ENCODE data around the gene ZCCHC10. TPM values are rescaled to one million over a fixed set of nuclear protein-coding genes. Genes with fewer than 3 reads are reported as not detected.
"Not testable (repeated sequence)": the region's sequence is repeated elsewhere in the genome, so short reads cannot be mapped to it uniquely, and the experiment has no call there.

The ZCCHC10 gene
- total and polyA plus RNA-seq, 7 experiments from 2014 or later = 16.0 to 47.5 (median 21.9) TPM

DNA sequence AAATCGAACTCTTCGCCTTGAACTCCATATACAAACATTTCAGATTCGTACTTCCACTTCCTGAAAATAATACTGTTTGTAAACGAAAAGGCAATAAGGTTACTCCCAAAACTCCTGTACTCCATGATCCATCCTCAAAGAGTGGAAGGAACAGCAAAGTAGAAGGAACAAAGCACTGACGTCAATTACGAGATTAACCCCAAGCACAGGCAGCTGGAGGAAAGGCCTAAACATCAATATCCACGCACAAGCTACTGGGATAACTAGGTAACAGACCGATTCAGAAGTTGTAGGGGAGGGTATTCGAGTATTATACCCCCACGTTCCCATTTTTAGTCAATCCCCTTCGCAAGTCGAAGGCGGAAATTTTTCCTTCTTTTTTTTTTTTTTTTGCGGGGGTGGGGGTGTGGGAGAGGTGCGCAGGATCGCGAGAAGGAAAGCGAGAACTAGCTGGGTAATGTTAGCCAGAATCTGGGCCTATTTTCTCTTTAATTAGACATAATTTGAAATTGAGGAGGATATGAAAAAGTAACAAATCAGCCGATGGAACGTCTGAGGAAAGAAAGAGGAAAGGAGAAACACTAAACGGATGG lies 63.8 kb downstream of the ZCCHC10 start:
- DNase-seq (peak in 7 of 9 donors; percentile 10 to 43 (median 37)), ATAC-seq (no peak)
- Mint-ChIP-seq H3K4me3 (peak overlapping the region; percentile 90 to 100 (median 98)), H3K9me3 (no peaks in the 10 kb centered on the region), H3K27ac (peak overlapping the region; percentile 96 to 100 (median 98)), H3K27me3 (no peaks in the 10 kb centered on the region), H3K36me3 (peaks cover 0 to 13% (median 6%) of the 10 kb centered on the region in 5 donors), H3K4me1 (peaks cover 29 to 61% (median 47%) of the 10 kb centered on the region in 7 donors)
- H3K27ac ChIP-seq (ENCODE audit: low read depth, low read length) = peak overlapping the region; percentile 94
- H3K4me1 ChIP-seq (ENCODE audit: control insufficient read depth in 2 of 2, insufficient read depth in 2 of 2, low read length in 2 of 2) = peaks cover 10 to 30% of the 10 kb centered on the region in 2 donors
- H3K4me3 ChIP-seq (ENCODE audit: low read length) = peak overlapping the region; percentile 65
- peaks cover 0 to 6% (median 0%) of the 10 kb centered on the region in 3 experiments for H3K36me3 ChIP-seq (ENCODE audit: control insufficient read depth in 2 of 3, insufficient read depth in 3 of 3, low read length in 3 of 3)
- ChIA-PET POLR2A (interaction anchor here (0.6 to 4.1 kb wide), 16 partner anchors 8 to 1409 kb away, joined by 3 to 52 read pairs (median 4); partner anchors contain the start of genes GDF9, HSPA4, UQCRQ and ZCCHC10), CTCF (interaction anchor here (0.7 kb wide), 1 partner anchor 25 kb away, joined by 3 read pairs; no protein-coding TSS in a partner anchor)
- intact Hi-C loops (cut with micrococcal nuclease) = loop anchor here (1.0 to 10.0 kb wide), 11 partner anchors 64 to 1328 kb away; partner anchors contain the start of genes GDF9 (in 2 of the 2), RAD50 (in 2 of the 2), UQCRQ (in 2 of the 2) and ZCCHC10 (in 2 of the 2)
- no peaks in the 10 kb centered on the region for H3K27me3 ChIP-seq (ENCODE audit: control insufficient read depth in 2 of 2, insufficient read depth in 2 of 2, low read length in 2 of 2)
- H3K9me3 ChIP-seq (ENCODE audit: control insufficient read depth in 2 of 3, low read length in 3 of 3) = no peaks in the 10 kb centered on the region

DNA sequence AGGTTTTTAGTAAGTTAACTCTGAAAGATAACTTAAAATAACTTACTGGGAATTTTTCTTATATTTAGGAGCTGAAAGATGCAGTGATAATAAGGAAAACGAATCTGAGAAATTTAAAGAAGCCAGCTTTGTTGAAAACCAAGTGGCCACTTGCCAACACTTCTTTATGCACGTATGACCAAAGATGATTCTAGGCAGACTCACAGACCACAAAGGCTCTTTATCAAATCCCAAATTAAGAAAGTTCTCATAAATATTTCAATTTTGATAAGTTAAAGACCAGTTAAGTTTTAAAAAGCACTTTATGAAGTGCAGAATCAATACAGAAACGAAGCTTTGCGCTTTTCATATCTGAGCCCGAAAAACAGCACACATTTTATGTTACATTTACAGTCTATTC lies 64.5 kb downstream of the ZCCHC10 start:
- ATAC-seq = no peak
- CTCF ChIA-PET = interaction anchor here (0.7 to 0.9 kb wide), 2 partner anchors 14 to 25 kb away, joined by 3 to 5 read pairs; no protein-coding TSS in a partner anchor
- no peaks in the 10 kb centered on the region for H3K9me3 ChIP-seq (ENCODE audit: control insufficient read depth in 2 of 3, low read length in 3 of 3)
- DNase-seq = no peak
- H3K27ac ChIP-seq (ENCODE audit: low read depth, low read length) = peak overlapping the region; percentile 94
- H3K27me3 ChIP-seq (ENCODE audit: control insufficient read depth in 2 of 2, insufficient read depth in 2 of 2, low read length in 2 of 2) = no peaks in the 10 kb centered on the region
- H3K4me3 Mint-ChIP-seq = peak overlapping the region; percentile 90 to 100 (median 98)
- H3K27ac Mint-ChIP-seq = peak overlapping the region; percentile 96 to 100 (median 98)
- peaks cover 10 to 30% of the 10 kb centered on the region in 2 donors for H3K4me1 ChIP-seq (ENCODE audit: control insufficient read depth in 2 of 2, insufficient read depth in 2 of 2, low read length in 2 of 2)
- H3K4me1 Mint-ChIP-seq = peaks cover 29 to 62% (median 48%) of the 10 kb centered on the region in 7 donors
- intact Hi-C loops (cut with micrococcal nuclease) = loop anchor here (2.0 to 10.0 kb wide), 8 partner anchors 185 to 1327 kb away; partner anchors contain the start of genes RAD50 (in 2 of the 2), FNIP1 (in 1 of the 2), IRF1 (in 1 of the 2) and KIF3A (in 1 of the 2)
- peaks cover 0 to 6% (median 0%) of the 10 kb centered on the region in 3 experiments for H3K36me3 ChIP-seq (ENCODE audit: control insufficient read depth in 2 of 3, insufficient read depth in 3 of 3, low read length in 3 of 3)
- H3K27me3 Mint-ChIP-seq = no peaks in the 10 kb centered on the region
- POLR2A ChIA-PET = interaction anchor here (0.6 to 4.1 kb wide), 9 partner anchors 11 to 506 kb away, joined by 3 to 52 read pairs (median 6); partner anchors contain the start of genes GDF9, HSPA4, UQCRQ and ZCCHC10
- peaks cover 0 to 13% (median 6%) of the 10 kb centered on the region in 5 donors for H3K36me3 Mint-ChIP-seq
- H3K9me3 Mint-ChIP-seq = no peaks in the 10 kb centered on the region
- H3K4me3 ChIP-seq (ENCODE audit: low read length) = peak overlapping the region; percentile 65

DNA sequence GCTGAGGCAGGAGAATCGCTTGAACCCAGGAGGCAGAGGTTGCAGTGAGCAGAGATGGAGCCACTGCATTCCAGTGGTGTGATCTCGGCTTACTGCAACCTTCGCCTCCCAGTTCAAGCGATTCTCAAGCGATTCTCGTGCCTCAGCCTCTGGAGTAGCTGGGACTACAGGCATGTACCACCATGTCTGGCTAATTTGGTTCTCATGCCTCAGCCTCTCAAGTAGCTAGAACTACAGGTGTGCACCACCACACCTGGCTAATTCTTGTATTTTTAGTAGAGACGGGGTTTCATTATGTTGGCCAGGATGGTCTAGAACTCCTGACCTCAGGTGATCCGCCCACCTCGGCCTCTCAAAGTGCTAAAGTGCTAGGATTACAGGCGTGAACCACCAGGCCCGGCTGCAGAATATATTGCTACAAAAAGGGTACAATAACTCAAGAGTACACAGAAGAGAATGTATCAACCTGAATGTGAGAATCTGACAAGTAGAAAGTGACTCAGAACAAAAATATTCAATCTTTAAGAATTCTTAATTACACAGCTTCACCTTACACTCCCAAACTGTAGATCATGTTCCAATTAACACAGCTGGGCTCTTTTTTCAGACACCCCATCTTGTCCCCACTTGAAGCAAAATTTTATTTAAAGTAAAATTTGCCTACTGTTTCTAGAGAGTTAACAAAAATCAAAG lies 65.1 kb downstream of the ZCCHC10 start:
- peaks cover 11 to 30% of the 10 kb centered on the region in 2 donors for H3K4me1 ChIP-seq (ENCODE audit: control insufficient read depth in 2 of 2, insufficient read depth in 2 of 2, low read length in 2 of 2)
- H3K9me3 Mint-ChIP-seq; DNase-seq; H3K27me3 Mint-ChIP-seq; H3K27me3 ChIP-seq (ENCODE audit: control insufficient read depth in 2 of 2, insufficient read depth in 2 of 2, low read length in 2 of 2); H3K9me3 ChIP-seq (ENCODE audit: control insufficient read depth in 2 of 3, low read length in 3 of 3); H3K36me3 ChIP-seq (ENCODE audit: control insufficient read depth in 2 of 3, insufficient read depth in 3 of 3, low read length in 3 of 3); ATAC-seq: not testable (repeated sequence)
- peaks cover 0 to 15% (median 6%) of the 10 kb centered on the region in 5 donors for H3K36me3 Mint-ChIP-seq
- H3K4me3 Mint-ChIP-seq = peak overlapping the region; percentile 81 to 100 (median 98)
- H3K27ac Mint-ChIP-seq = peak overlapping the region in 7 of 9 donors; percentile 51 to 100 (median 97)
- CTCF ChIA-PET = interaction anchor here (0.6 to 0.9 kb wide), 3 partner anchors 14 to 24 kb away, joined by 3 to 5 read pairs (median 3); no protein-coding TSS in a partner anchor
- peak overlapping the region; percentile 65 for H3K4me3 ChIP-seq (ENCODE audit: low read length)
- H3K27ac ChIP-seq (ENCODE audit: low read depth, low read length) = peak overlapping the region; percentile 94
- H3K4me1 Mint-ChIP-seq = peaks cover 29 to 67% (median 48%) of the 10 kb centered on the region in 7 donors
- intact Hi-C loops (cut with micrococcal nuclease) = loop anchor here (5.0 to 10.0 kb wide), 6 partner anchors 184 to 1326 kb away; partner anchors contain the start of genes FNIP1 (in 1 of the 2), IRF1 (in 1 of the 2), PPP2CA (in 1 of the 2) and RAD50 (in 1 of the 2)
- POLR2A ChIA-PET = interaction anchor here (1.2 to 4.1 kb wide), 4 partner anchors 10 to 95 kb away, joined by 3 to 52 read pairs (median 12); partner anchors contain the start of genes GDF9, HSPA4 and UQCRQ

DNA sequence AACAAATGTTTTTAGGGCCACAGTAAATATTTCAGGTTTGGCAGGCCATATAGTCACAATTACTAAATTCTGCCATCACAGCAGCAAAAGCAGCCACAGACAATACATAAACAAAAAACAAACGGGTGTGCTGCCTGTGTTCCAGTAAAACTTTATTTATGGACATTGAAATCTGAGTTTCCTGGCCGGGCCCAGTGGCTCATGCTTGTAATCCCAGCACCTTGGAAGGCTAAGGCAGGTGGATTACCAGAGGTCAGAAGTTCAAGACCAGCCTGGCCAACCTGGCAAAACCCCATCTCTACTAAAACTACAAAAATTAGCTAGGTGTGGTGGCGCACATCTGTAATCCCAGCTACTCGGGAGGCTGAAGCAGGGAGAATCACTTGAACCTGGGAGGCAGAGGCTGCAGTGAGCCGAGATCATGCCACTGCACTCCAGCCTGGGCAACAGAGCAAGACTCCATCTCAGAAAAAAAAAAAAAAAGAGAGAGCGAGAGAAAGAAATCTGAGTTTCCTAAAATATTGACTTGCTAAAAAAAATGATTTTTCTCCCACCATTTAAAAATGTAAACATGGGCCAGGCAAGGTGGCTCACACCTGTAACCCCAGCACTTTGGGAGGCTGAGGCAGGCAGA lies 70.1 kb downstream of the ZCCHC10 start:
- POLR2A ChIA-PET = interaction anchor here (0.6 kb wide), 1 partner anchor 97 kb away, joined by 4 read pairs; no protein-coding TSS in a partner anchor
- H3K27ac Mint-ChIP-seq; H3K9me3 Mint-ChIP-seq; ATAC-seq; DNase-seq; H3K27me3 Mint-ChIP-seq; intact Hi-C loops (cut with micrococcal nuclease); H3K4me3 ChIP-seq (ENCODE audit: low read length); H3K27ac ChIP-seq (ENCODE audit: low read depth, low read length); H3K27me3 ChIP-seq (ENCODE audit: control insufficient read depth in 2 of 2, insufficient read depth in 2 of 2, low read length in 2 of 2); H3K9me3 ChIP-seq (ENCODE audit: control insufficient read depth in 2 of 3, low read length in 3 of 3); CTCF ChIA-PET: not testable (repeated sequence)
- peak overlapping the region in 3 of 10 donors; percentile 19 to 50 (median 19) for H3K4me3 Mint-ChIP-seq
- H3K36me3 Mint-ChIP-seq = peaks cover 4 to 35% (median 24%) of the 10 kb centered on the region in 5 donors
- peaks cover 36 to 84% (median 61%) of the 10 kb centered on the region in 7 donors for H3K4me1 Mint-ChIP-seq
- Histone ChIP-seq H3K36me3 (ENCODE audit: control insufficient read depth in 2 of 3, insufficient read depth in 3 of 3, low read length in 3 of 3) (peaks cover 0 to 11% (median 0%) of the 10 kb centered on the region in 3 experiments), H3K4me1 (ENCODE audit: control insufficient read depth in 2 of 2, insufficient read depth in 2 of 2, low read length in 2 of 2) (peaks cover 8 to 28% of the 10 kb centered on the region in 2 donors)

DNA sequence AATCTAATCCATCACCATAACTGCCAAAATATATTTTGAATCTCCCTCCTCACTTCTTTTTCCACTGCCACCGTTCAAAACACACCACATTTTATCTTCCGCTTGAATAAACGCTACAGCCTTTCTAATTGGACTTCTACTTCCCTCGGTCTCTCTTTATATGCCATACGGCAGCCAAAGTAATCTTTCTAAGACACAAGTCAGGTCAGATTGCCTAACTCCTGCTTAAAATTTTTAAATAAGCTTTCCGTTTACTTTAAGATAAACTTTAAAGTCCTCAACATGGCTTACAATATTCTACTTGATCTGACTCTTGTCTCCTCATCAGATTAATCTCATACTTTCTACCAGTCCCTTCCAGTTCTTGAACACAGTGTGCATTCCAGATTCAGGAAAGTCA lies 72.6 kb downstream of the ZCCHC10 start:
- Mint-ChIP-seq H3K4me3 (peak overlapping the region in 7 of 10 donors; percentile 3 to 51 (median 7)), H3K36me3 (peaks cover 4 to 43% (median 26%) of the 10 kb centered on the region in 5 donors), H3K27me3 (no peaks in the 10 kb centered on the region), H3K4me1 (peaks cover 25 to 76% (median 56%) of the 10 kb centered on the region in 7 donors), H3K9me3 (no peaks in the 10 kb centered on the region), H3K27ac (peak overlapping the region in 2 of 9 donors; percentile 3 to 16)
- H3K4me1 ChIP-seq (ENCODE audit: control insufficient read depth in 2 of 2, insufficient read depth in 2 of 2, low read length in 2 of 2) = peaks cover 7 to 22% of the 10 kb centered on the region in 2 donors
- peaks cover 0 to 11% (median 0%) of the 10 kb centered on the region in 3 experiments for H3K36me3 ChIP-seq (ENCODE audit: control insufficient read depth in 2 of 3, insufficient read depth in 3 of 3, low read length in 3 of 3)
- no peak for DNase-seq
- intact Hi-C loops (cut with micrococcal nuclease) = no loop called here
- ChIA-PET POLR2A (interaction anchor here (0.6 to 0.8 kb wide), 2 partner anchors 10 to 21 kb away, joined by 3 read pairs; partner anchors contain the start of gene AFF4), CTCF (interaction anchor here (0.7 kb wide), 1 partner anchor 1072 kb away, joined by 3 read pairs; no protein-coding TSS in a partner anchor)
- no peak overlapping the region for H3K4me3 ChIP-seq (ENCODE audit: low read length)
- ATAC-seq = no peak
- H3K27me3 ChIP-seq (ENCODE audit: control insufficient read depth in 2 of 2, insufficient read depth in 2 of 2, low read length in 2 of 2) = no peaks in the 10 kb centered on the region
- no peak overlapping the region for H3K27ac ChIP-seq (ENCODE audit: low read depth, low read length)
- H3K9me3 ChIP-seq (ENCODE audit: control insufficient read depth in 2 of 3, low read length in 3 of 3) = no peaks in the 10 kb centered on the region
